ENCODE data around the gene PCDH15. TPM values are rescaled to one million over a fixed set of nuclear protein-coding genes. Genes with fewer than 3 reads are reported as not detected.

PCDH15 gene
- total RNA-seq, 1 donor from 2014 or later = not detected

DNA sequence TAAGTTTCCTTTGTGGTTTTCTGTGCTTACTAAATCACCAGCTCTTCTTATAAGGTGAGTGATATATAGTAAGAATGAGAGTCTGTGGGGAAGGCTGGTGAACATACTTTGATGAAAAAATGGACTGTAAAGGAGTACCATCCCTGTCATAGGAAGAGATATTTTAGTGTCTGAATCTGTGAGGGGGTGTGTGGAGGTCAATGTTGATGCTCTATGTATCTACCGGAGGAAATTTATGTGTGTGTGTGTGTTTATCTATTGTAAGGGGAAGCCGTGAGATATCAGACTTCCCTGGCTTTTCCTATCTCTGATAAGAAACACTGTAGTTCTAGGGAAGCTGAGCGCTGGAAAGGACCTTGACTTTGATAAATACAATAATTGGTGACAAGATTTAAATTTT lies 179.0 kb downstream of the PCDH15 start:
- no peak overlapping the region for H3K27ac Mint-ChIP-seq (ENCODE audit: unreplicated experiment)
- H3K4me1 Mint-ChIP-seq (ENCODE audit: low read depth) = no peaks in the 10 kb centered on the region
- no peaks in the 10 kb centered on the region for H3K9me3 Mint-ChIP-seq (ENCODE audit: low read depth)
- TF ChIP-seq, protein P1, sequence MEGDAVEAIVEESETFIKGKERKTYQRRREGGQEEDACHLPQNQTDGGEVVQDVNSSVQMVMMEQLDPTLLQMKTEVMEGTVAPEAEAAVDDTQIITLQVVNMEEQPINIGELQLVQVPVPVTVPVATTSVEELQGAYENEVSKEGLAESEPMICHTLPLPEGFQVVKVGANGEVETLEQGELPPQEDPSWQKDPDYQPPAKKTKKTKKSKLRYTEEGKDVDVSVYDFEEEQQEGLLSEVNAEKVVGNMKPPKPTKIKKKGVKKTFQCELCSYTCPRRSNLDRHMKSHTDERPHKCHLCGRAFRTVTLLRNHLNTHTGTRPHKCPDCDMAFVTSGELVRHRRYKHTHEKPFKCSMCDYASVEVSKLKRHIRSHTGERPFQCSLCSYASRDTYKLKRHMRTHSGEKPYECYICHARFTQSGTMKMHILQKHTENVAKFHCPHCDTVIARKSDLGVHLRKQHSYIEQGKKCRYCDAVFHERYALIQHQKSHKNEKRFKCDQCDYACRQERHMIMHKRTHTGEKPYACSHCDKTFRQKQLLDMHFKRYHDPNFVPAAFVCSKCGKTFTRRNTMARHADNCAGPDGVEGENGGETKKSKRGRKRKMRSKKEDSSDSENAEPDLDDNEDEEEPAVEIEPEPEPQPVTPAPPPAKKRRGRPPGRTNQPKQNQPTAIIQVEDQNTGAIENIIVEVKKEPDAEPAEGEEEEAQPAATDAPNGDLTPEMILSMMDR (IDR thresholded peaks at IDR 0.05) = no peak
- DNase-seq (ENCODE audit: low spot score) = no peak
- no peaks in the 10 kb centered on the region for H3K36me3 Mint-ChIP-seq (ENCODE audit: low read depth)
- no peak overlapping the region for H3K4me3 Mint-ChIP-seq (ENCODE audit: unreplicated experiment)
- H3K27me3 Mint-ChIP-seq (ENCODE audit: low read depth) = no peaks in the 10 kb centered on the region

DNA sequence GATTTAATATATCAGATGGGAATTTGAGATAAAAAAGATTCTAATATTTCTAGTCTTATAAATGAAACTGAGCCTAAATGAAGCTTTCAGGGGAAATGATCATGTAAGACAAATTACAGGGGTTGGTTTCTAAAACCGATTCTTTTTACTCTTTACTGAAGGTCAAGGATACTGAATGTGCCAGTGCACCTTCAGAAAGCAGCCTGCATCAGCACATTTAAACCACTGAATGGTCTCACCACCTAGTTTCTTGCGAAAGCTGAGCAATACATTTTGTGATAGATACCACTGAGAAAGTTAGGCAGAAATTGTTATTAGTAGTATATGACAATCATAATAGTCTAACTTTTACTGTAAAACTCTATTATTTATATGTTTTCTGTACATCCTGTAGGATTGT lies 180.7 kb downstream of the PCDH15 start:
- H3K27ac Mint-ChIP-seq (ENCODE audit: unreplicated experiment) = no peak overlapping the region
- H3K9me3 Mint-ChIP-seq (ENCODE audit: low read depth) = no peaks in the 10 kb centered on the region
- no peaks in the 10 kb centered on the region for H3K4me1 Mint-ChIP-seq (ENCODE audit: low read depth)
- H3K36me3 Mint-ChIP-seq (ENCODE audit: low read depth) = no peaks in the 10 kb centered on the region
- TF ChIP-seq, protein P1 (IDR thresholded peaks at IDR 0.05) = no peak
- no peak for DNase-seq (ENCODE audit: low spot score)
- no peaks in the 10 kb centered on the region for H3K27me3 Mint-ChIP-seq (ENCODE audit: low read depth)
- no peak overlapping the region for H3K4me3 Mint-ChIP-seq (ENCODE audit: unreplicated experiment)

DNA sequence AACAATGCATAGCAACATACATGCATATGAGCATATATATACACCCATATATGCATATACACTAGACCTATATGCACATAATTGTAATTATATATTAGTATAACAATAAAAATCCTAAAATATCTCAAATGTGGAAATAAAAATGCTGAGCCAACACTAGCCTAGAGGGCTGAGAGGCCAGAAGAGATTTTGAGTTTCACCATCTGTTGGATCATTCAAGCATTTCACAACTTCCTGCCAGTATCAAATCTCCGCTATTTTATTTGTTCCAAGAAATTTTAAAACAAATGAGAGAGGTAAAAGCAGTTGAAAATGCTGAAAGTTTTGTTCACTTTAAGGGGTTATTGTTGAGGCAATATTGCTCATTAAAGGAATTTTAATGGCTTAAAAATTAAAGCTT lies 187.0 kb downstream of the PCDH15 start:
- Mint-ChIP-seq H3K9me3 (ENCODE audit: low read depth) (no peaks in the 10 kb centered on the region), H3K4me3 (ENCODE audit: unreplicated experiment) (no peak overlapping the region), H3K36me3 (ENCODE audit: low read depth) (no peaks in the 10 kb centered on the region), H3K27ac (ENCODE audit: unreplicated experiment) (no peak overlapping the region), H3K27me3 (ENCODE audit: low read depth) (no peaks in the 10 kb centered on the region), H3K4me1 (ENCODE audit: low read depth) (peaks cover 8% of the 10 kb centered on the region)
- DNase-seq (ENCODE audit: low spot score) = no peak
- TF ChIP-seq, protein P1 (IDR thresholded peaks at IDR 0.05) = no peak

DNA sequence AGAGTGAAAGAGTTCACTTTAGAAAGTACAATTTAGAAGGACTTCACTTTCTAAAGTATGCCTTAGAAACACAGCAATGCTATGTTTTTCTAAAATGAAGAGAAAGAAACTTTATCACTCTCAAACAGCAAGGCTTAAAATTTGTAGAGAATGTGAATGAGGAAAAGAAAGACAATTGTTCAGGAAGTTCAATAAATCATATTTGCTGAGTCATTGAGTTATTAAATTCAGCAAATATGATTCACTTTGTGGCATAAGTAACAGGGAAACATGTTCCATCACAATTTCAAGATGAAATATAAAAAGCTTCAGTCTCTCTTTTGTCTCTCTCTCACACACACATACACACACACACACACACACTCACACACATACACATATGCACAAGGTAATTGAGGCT lies 187.9 kb downstream of the PCDH15 start:
- TF ChIP-seq, protein P1 (IDR thresholded peaks at IDR 0.05) = no peak
- Mint-ChIP-seq H3K4me1 (ENCODE audit: low read depth) (peaks cover 8% of the 10 kb centered on the region), H3K36me3 (ENCODE audit: low read depth) (no peaks in the 10 kb centered on the region), H3K9me3 (ENCODE audit: low read depth) (no peaks in the 10 kb centered on the region), H3K4me3 (ENCODE audit: unreplicated experiment) (no peak overlapping the region), H3K27ac (ENCODE audit: unreplicated experiment) (no peak overlapping the region), H3K27me3 (ENCODE audit: low read depth) (no peaks in the 10 kb centered on the region)
- no peak for DNase-seq (ENCODE audit: low spot score)

DNA sequence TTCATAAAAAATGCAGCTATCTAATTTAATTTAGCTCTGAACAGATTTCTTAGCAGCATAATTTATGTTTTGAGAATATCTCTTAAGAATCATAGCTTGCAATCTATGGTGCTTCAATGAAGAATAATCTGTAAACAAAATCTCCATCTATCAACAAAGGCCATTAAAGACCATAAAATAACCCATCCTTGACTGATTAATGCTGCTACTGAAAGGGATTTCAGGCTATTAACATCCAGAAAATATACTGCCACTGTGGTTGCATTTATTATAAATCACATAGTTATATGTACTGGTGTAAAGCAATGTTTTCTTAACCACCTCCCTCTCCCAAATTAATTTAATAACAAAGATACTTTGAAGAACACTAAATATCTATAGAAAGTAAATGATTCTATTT lies 191.6 kb downstream of the PCDH15 start:
- DNase-seq (ENCODE audit: low spot score) = no peak
- Mint-ChIP-seq H3K36me3 (ENCODE audit: low read depth) (no peaks in the 10 kb centered on the region), H3K4me1 (ENCODE audit: low read depth) (peaks cover 8% of the 10 kb centered on the region), H3K27me3 (ENCODE audit: low read depth) (no peaks in the 10 kb centered on the region), H3K27ac (ENCODE audit: unreplicated experiment) (no peak overlapping the region), H3K9me3 (ENCODE audit: low read depth) (no peaks in the 10 kb centered on the region), H3K4me3 (ENCODE audit: unreplicated experiment) (no peak overlapping the region)
- TF ChIP-seq, protein P1 (IDR thresholded peaks at IDR 0.05) = no peak
